ENCODE measurements around the gene PHGDH.

The PHGDH gene

GRCh38 chr1:119711804-119712341, at the start of gene PHGDH:
PHGDH (plus strand) TSS chr1:119711934; CDS start chr1:119712023, 89 bp downstream.
- peak within 1 kb of the TSS; percentile 60 to 85 for H3K4me3 ChIP-seq (replicated peaks in 1 of 2; ENCODE audit: low read depth in 2 of 2, low read length in 2 of 2)
- TF ChIP-seq CTCF (IDR thresholded peaks at IDR 0.05; ENCODE audit: low read depth, low read length), result no peak
- DNase-seq (ENCODE audit: low read depth in 2 of 2), result peak; percentile 91

- TF ChIP-seq CTCF (IDR thresholded peaks at IDR 0.05; ENCODE audit: low read depth, low read length), result no peak
- DNase-seq (ENCODE audit: low read depth in 2 of 2), result no peak
Observed at GRCh38 chr1:119662034-119662437, 49.7 kb upstream of the PHGDH start.

GRCh38 chr1:119664067-119664466, 47.7 kb upstream of the PHGDH start:
- TF ChIP-seq CTCF (IDR thresholded peaks at IDR 0.05; ENCODE audit: low read depth, low read length), result no peak
- H3K4me3 ChIP-seq (replicated peaks in 1 of 2; ENCODE audit: low read depth in 2 of 2, low read length in 2 of 2), result no peak overlapping the region

More at GRCh38 chr1:119662034-119662437, 49.7 kb upstream of the PHGDH start:
- no peak overlapping the region for H3K4me3 ChIP-seq (replicated peaks in 1 of 2; ENCODE audit: low read depth in 2 of 2, low read length in 2 of 2)

GRCh38 chr1:119667173-119667572, 44.6 kb upstream of the PHGDH start:
- H3K4me3 ChIP-seq (replicated peaks in 1 of 2; ENCODE audit: low read depth in 2 of 2, low read length in 2 of 2), result no peak overlapping the region
- no peak for DNase-seq (ENCODE audit: low read depth in 2 of 2)
- no peak for TF ChIP-seq CTCF (IDR thresholded peaks at IDR 0.05; ENCODE audit: low read depth, low read length)

More at GRCh38 chr1:119664067-119664466, 47.7 kb upstream of the PHGDH start:
- no peak for DNase-seq (ENCODE audit: low read depth in 2 of 2)

GRCh38 chr1:119670898-119671297, 40.8 kb upstream of the PHGDH start:
- no peak for DNase-seq (ENCODE audit: low read depth in 2 of 2)
- no peak for TF ChIP-seq CTCF (IDR thresholded peaks at IDR 0.05; ENCODE audit: low read depth, low read length)
- H3K4me3 ChIP-seq (replicated peaks in 1 of 2; ENCODE audit: low read depth in 2 of 2, low read length in 2 of 2), result no peak overlapping the region

- DNase-seq (ENCODE audit: low read depth in 2 of 2), result peak; percentile 58 to 70
Observed at GRCh38 chr1:119673171-119673940, 38.4 kb upstream of the PHGDH start.

More at GRCh38 chr1:119673171-119673940, 38.4 kb upstream of the PHGDH start:
- no peak overlapping the region for H3K4me3 ChIP-seq (replicated peaks in 1 of 2; ENCODE audit: low read depth in 2 of 2, low read length in 2 of 2)
- TF ChIP-seq CTCF (IDR thresholded peaks at IDR 0.05; ENCODE audit: low read depth, low read length), result no peak

Data from cardiac fibroblast (primary cell).